ENCODE data around the gene KLF17.
A peak's percentile ranks its signal among the peaks of the same experiment; 100 is the strongest.

Gene KLF17

GRCh38 chr1:44168520-44169098 is 50.0 kb downstream of the KLF17 start:
- no peak for DNase-seq (ENCODE audit: low read depth in 2 of 2)
- TF ChIP-seq CTCF (IDR thresholded peaks at IDR 0.05; ENCODE audit: low read depth, low read length) = no peak
- H3K4me3 ChIP-seq (replicated peaks in 1 of 2; ENCODE audit: low read depth in 2 of 2, low read length in 2 of 2) = no peak overlapping the region

- no peak overlapping the region for H3K4me3 ChIP-seq (replicated peaks in 1 of 2; ENCODE audit: low read depth in 2 of 2, low read length in 2 of 2)
- peak; percentile 51 to 72 for DNase-seq (ENCODE audit: low read depth in 2 of 2)
- no peak for TF ChIP-seq CTCF (IDR thresholded peaks at IDR 0.05; ENCODE audit: low read depth, low read length)
These were observed 51.7 kb downstream of the KLF17 start for GRCh38 chr1:44170281-44170823.

- no peak overlapping the region for H3K4me3 ChIP-seq (replicated peaks in 1 of 2; ENCODE audit: low read depth in 2 of 2, low read length in 2 of 2)
- no peak for DNase-seq (ENCODE audit: low read depth in 2 of 2)
- TF ChIP-seq CTCF (IDR thresholded peaks at IDR 0.05; ENCODE audit: low read depth, low read length) = no peak
These were observed 56.0 kb downstream of the KLF17 start for GRCh38 chr1:44174630-44175029.

Measured in cardiac fibroblast (primary cell).